ENCODE measurements around the gene SLC2A4RG.

SLC2A4RG gene

GRCh38 chr20:63696306-63696627 is 43.3 kb upstream of the SLC2A4RG start:
- no peaks in the 10 kb centered on the region for H3K36me3 ChIP-seq (ENCODE audit: control insufficient read depth, insufficient read depth, low read length)
- H3K27me3 ChIP-seq (ENCODE audit: control insufficient read depth, insufficient read depth, low read length) = no peaks in the 10 kb centered on the region
- H3K4me3 ChIP-seq (ENCODE audit: low read length) = peak overlapping the region; percentile 34
- no peak overlapping the region for H3K27ac ChIP-seq (ENCODE audit: low read depth, low read length)
- H3K9ac ChIP-seq (ENCODE audit: low read length) = no peak overlapping the region
- H3K4me1 ChIP-seq (ENCODE audit: control insufficient read depth, insufficient read depth, low read length) = peaks cover 4% of the 10 kb centered on the region

GRCh38 chr20:63696628-63697356 is 42.8 kb upstream of the SLC2A4RG start, which contains the start of gene TNFRSF6B:
TSS of gene TNFRSF6B (plus strand) at chr20:63696652. CDS start at chr20:63696768, 116 bp downstream.
- Histone ChIP-seq H3K9ac (ENCODE audit: low read length) (no peak within 1 kb of the TSS), H3K4me1 (ENCODE audit: control insufficient read depth, insufficient read depth, low read length) (peaks cover 4% of the 10 kb centered on the region), H3K36me3 (ENCODE audit: control insufficient read depth, insufficient read depth, low read length) (no peaks in the 10 kb centered on the region), H3K27me3 (ENCODE audit: control insufficient read depth, insufficient read depth, low read length) (no peaks in the 10 kb centered on the region), H3K4me3 (ENCODE audit: low read length) (peak within 1 kb of the TSS; percentile 34), H3K27ac (ENCODE audit: low read depth, low read length) (no peak within 1 kb of the TSS)

- Histone ChIP-seq H3K36me3 (ENCODE audit: control insufficient read depth, insufficient read depth, low read length) (no peaks in the 10 kb centered on the region), H3K27me3 (ENCODE audit: control insufficient read depth, insufficient read depth, low read length) (no peaks in the 10 kb centered on the region), H3K4me1 (ENCODE audit: control insufficient read depth, insufficient read depth, low read length) (peaks cover 4% of the 10 kb centered on the region), H3K4me3 (ENCODE audit: low read length) (no peak overlapping the region), H3K9ac (ENCODE audit: low read length) (no peak overlapping the region), H3K27ac (ENCODE audit: low read depth, low read length) (no peak overlapping the region)
Measured at GRCh38 chr20:63697357-63697867, 42.2 kb upstream of the SLC2A4RG start.

DNA sequence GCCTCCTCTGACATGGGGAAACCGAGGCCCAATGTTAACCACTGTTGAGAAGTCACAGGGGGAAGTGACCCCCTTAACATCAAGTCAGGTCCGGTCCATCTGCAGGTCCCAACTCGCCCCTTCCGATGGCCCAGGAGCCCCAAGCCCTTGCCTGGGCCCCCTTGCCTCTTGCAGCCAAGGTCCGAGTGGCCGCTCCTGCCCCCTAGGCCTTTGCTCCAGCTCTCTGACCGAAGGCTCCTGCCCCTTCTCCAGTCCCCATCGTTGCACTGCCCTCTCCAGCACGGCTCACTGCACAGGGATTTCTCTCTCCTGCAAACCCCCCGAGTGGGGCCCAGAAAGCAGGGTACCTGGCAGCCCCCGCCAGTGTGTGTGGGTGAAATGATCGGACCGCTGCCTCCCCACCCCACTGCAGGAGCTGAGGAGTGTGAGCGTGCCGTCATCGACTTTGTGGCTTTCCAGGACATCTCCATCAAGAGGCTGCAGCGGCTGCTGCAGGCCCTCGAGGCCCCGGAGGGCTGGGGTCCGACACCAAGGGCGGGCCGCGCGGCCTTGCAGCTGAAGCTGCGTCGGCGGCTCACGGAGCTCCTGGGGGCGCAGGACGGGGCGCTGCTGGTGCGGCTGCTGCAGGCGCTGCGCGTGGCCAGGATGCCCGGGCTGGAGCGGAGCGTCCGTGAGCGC is 41.6 kb upstream of the SLC2A4RG start:
- Histone ChIP-seq H3K4me1 (ENCODE audit: control insufficient read depth, insufficient read depth, low read length) (peaks cover 4% of the 10 kb centered on the region), H3K27me3 (ENCODE audit: control insufficient read depth, insufficient read depth, low read length) (no peaks in the 10 kb centered on the region), H3K27ac (ENCODE audit: low read depth, low read length) (no peak overlapping the region), H3K4me3 (ENCODE audit: low read length) (no peak overlapping the region), H3K9ac (ENCODE audit: low read length) (no peak overlapping the region), H3K36me3 (ENCODE audit: control insufficient read depth, insufficient read depth, low read length) (no peaks in the 10 kb centered on the region)

GRCh38 chr20:63698739-63699465 is 40.7 kb upstream of the SLC2A4RG start:
- peak overlapping the region; percentile 21 for H3K27ac ChIP-seq (ENCODE audit: low read depth, low read length)
- no peak overlapping the region for H3K4me3 ChIP-seq (ENCODE audit: low read length)
- no peaks in the 10 kb centered on the region for H3K27me3 ChIP-seq (ENCODE audit: control insufficient read depth, insufficient read depth, low read length)
- no peaks in the 10 kb centered on the region for H3K36me3 ChIP-seq (ENCODE audit: control insufficient read depth, insufficient read depth, low read length)
- no peak overlapping the region for H3K9ac ChIP-seq (ENCODE audit: low read length)
- H3K4me1 ChIP-seq (ENCODE audit: control insufficient read depth, insufficient read depth, low read length) = peaks cover 4% of the 10 kb centered on the region

DNA sequence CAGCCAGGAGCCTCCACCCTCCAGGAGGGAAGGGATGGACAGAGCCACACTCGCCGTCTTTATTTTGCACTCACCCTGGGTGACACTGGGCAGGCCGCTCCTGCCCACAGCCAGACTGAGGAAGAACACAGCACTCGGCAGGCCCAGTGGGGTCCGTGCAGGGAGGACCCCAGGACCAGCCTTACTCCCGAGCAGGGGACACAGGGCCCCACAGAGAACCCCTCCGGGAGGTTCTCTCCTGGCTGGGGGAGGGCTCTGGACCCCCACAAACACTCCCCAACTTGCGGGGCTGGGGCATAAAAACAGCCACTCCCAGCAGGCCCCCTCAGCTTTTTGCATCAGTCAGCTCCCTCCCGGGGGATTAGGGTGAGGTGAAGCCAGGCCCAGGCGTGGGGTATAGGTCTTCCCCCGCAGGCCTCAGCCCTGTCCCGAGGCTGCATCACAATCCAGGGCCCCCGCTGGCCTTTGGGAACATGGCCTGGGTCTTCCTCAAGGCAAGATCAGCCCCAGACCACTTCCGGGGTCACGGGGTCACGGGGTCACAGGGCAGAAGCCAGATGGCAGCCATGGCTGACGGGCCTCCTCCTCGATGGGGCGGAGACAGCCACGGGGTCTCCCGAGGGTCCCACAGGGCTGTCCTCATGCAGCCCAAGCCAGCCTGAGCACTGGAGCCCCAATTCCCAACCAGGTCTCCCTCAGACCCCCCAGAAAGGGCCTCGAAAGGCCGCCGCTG is 39.9 kb upstream of the SLC2A4RG start:
- no peak overlapping the region for H3K4me3 ChIP-seq (ENCODE audit: low read length)
- no peaks in the 10 kb centered on the region for H3K27me3 ChIP-seq (ENCODE audit: control insufficient read depth, insufficient read depth, low read length)
- H3K27ac ChIP-seq (ENCODE audit: low read depth, low read length) = peak overlapping the region; percentile 21
- H3K36me3 ChIP-seq (ENCODE audit: control insufficient read depth, insufficient read depth, low read length) = peaks cover 6% of the 10 kb centered on the region
- H3K4me1 ChIP-seq (ENCODE audit: control insufficient read depth, insufficient read depth, low read length) = peaks cover 4% of the 10 kb centered on the region
- H3K9ac ChIP-seq (ENCODE audit: low read length) = no peak overlapping the region

DNA sequence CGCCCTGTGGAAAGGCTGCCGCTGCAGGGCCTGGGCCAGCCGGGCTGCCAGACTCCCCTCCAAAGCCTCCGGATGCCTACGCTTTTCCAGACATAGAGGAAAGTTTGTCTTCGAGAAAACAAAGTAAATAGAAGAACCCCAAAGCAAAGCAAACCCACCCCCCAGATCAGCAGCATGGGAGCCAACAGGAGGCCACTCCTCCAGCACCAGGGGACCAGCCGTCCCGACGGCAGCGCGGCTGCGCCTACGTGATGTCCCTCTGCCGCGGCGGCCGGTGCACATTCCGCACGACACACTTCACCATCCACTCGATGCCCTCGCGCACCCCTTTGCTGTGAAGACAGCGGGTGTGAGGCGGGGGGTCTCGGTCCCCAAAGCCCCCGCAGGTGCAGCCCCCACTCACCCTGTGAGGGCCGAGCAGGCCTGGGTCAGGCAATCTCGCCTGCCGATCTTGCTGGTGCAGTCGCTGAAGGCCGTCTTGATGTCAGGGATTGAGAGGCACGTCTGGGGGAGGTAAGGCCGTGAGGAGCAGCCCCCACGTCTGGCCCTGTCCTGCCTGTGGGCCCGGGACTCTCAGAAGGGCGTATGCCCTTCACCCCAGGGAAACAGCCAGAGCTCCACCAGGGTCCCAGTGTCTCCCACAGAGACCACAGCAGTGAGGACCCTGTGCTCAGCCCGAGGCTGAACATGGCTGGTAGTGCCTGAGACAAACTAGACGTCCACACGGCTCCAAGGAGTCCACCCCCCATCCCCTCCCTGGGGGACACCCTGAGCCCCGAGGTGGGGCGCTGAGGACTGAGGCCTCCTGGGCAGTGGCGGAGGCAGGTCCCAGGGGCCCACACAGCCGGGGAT is 39.2 kb upstream of the SLC2A4RG start:
- H3K9ac ChIP-seq (ENCODE audit: low read length) = no peak overlapping the region
- H3K36me3 ChIP-seq (ENCODE audit: control insufficient read depth, insufficient read depth, low read length) = peaks cover 13% of the 10 kb centered on the region
- H3K27me3 ChIP-seq (ENCODE audit: control insufficient read depth, insufficient read depth, low read length) = no peaks in the 10 kb centered on the region
- H3K27ac ChIP-seq (ENCODE audit: low read depth, low read length) = no peak overlapping the region
- peaks cover 4% of the 10 kb centered on the region for H3K4me1 ChIP-seq (ENCODE audit: control insufficient read depth, insufficient read depth, low read length)
- no peak overlapping the region for H3K4me3 ChIP-seq (ENCODE audit: low read length)

- Histone ChIP-seq H3K9ac (ENCODE audit: low read length) (no peak overlapping the region), H3K4me3 (ENCODE audit: low read length) (no peak overlapping the region), H3K27ac (ENCODE audit: low read depth, low read length) (no peak overlapping the region), H3K36me3 (ENCODE audit: control insufficient read depth, insufficient read depth, low read length) (peaks cover 13% of the 10 kb centered on the region), H3K4me1 (ENCODE audit: control insufficient read depth, insufficient read depth, low read length) (peaks cover 4% of the 10 kb centered on the region), H3K27me3 (ENCODE audit: control insufficient read depth, insufficient read depth, low read length) (no peaks in the 10 kb centered on the region)
Measured at GRCh38 chr20:63701051-63701328, 38.6 kb upstream of the SLC2A4RG start.

DNA sequence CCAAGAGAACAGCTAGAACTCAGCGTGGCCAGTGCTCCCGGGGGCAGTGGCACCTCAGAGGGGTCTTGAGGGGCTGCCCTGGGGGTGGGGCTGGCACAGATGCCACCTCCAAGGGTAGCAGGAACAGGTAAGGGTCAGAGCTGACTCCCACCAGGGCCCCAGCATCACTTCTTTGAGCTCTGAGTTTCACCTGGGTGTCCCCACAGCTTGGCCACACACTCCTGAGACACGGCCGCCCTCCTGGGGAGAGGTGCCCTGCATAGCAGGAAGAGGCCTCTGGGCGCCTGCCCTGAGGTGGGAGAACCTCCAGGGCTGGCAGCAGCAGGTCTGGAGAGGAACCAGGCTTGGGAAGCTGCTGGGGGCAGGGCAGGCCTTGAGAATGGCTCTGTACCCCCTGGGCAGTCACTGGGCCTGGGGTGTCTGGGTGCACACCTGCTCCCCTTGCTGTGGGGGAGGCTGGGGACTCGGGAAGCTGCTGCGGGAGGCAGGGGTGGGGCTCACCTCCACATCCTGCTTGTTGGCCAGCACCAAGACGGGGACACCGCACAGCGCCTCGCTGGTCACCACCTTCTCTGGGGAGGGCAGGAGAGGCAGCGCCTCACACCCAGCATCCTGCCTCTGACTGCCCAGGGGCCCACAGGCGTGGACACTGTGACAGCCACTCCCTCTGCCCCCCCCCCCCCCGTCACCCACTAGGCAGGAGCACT is 38.1 kb upstream of the SLC2A4RG start:
- Histone ChIP-seq H3K4me3 (ENCODE audit: low read length) (no peak overlapping the region), H3K27me3 (ENCODE audit: control insufficient read depth, insufficient read depth, low read length) (no peaks in the 10 kb centered on the region), H3K9ac (ENCODE audit: low read length) (no peak overlapping the region), H3K4me1 (ENCODE audit: control insufficient read depth, insufficient read depth, low read length) (peaks cover 4% of the 10 kb centered on the region), H3K36me3 (ENCODE audit: control insufficient read depth, insufficient read depth, low read length) (peaks cover 13% of the 10 kb centered on the region), H3K27ac (ENCODE audit: low read depth, low read length) (no peak overlapping the region)

- Histone ChIP-seq H3K36me3 (ENCODE audit: control insufficient read depth, insufficient read depth, low read length) (peaks cover 13% of the 10 kb centered on the region), H3K4me3 (ENCODE audit: low read length) (no peak overlapping the region), H3K9ac (ENCODE audit: low read length) (no peak overlapping the region), H3K27ac (ENCODE audit: low read depth, low read length) (no peak overlapping the region), H3K4me1 (ENCODE audit: control insufficient read depth, insufficient read depth, low read length) (peaks cover 7% of the 10 kb centered on the region), H3K27me3 (ENCODE audit: control insufficient read depth, insufficient read depth, low read length) (no peaks in the 10 kb centered on the region)
Measured at GRCh38 chr20:63702036-63702665, 37.4 kb upstream of the SLC2A4RG start.
